ENCODE measurements around the gene ZSCAN10. TPM values are rescaled to one million over a fixed set of nuclear protein-coding genes. Genes with fewer than 3 reads are reported as not detected.

The ZSCAN10 gene
- total and polyA plus RNA-seq, 2 of the 13 experiments (the other 11 are each of a cell fraction or from before 2014, with no cell fraction given): not detected

DNA sequence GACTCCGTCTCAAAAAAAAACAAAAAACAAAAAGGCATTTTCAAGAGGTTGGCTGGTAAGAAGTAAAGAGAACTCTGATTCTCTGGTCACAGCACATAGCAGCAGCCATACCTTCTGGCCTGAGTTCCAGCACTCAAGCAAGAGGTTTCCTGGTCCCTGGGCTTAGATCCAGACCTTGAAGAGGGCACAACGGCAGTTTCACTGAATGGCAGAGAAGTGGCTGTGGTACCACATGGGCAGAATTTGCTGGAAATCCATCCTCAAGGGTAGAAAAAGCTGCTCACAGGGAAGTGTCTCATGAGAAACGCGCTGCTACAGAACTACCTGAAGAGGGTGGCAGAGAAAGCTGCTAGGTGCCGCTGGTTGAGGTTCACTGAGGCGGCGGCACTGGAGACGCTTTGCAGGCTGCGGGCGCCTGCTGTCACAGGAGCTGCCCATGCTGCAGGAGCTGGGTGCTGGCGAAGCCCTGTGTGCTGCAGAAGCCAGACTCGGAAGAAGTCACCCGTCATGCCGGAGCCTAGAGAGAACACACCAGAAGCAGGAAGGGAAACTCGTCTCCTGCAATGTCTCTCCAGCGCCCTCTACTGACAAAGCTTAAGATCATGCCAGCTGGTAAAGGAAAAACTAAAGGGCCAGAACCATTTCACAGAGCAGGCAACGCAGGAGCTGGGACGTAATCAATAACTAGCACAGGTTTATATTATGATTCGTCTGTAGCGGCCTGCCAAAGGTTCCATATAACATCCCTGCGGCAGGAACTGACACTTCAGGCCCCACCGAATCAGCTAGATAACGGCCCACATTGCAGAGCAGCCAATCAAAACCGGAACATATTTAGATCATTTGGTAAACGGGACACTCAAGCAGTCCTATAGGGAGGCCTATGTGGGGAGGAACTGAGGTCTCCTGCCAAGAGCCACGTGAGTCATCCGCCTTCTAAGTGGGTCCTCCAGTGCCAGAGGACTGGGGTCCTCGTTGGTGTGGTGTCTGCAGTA, 30.3 kb upstream of the ZSCAN10 start (continued):
- TF ChIP-seq CREB1 (IDR thresholded peaks at IDR 0.05) (no peak), CREB1 (CRISPR knock-in tag; IDR thresholded peaks at IDR 0.05) (no peak), FOXC1 (CRISPR knock-in tag; IDR thresholded peaks at IDR 0.05; ENCODE audit: borderline replicate concordance) (0 out of 2 replicates have a peak, but pooled peaks have one; percentile 8), XBP1 (CRISPR knock-in tag; IDR thresholded peaks at IDR 0.05) (no peak), ESRRA (CRISPR knock-in tag; IDR thresholded peaks at IDR 0.05; ENCODE audit: low read depth) (no peak), ZNF569 (CRISPR knock-in tag; IDR thresholded peaks at IDR 0.05; ENCODE audit: borderline replicate concordance) (no peak), BRCA1 (CRISPR knock-in tag; IDR thresholded peaks at IDR 0.05) (no peak), ARNT2 (CRISPR knock-in tag; IDR thresholded peaks at IDR 0.05; ENCODE audit: low read depth) (no peak), RNF2 (conservative IDR thresholded peaks at IDR 0.05; ENCODE audit: low read depth) (no peak), GABPB1 (CRISPR knock-in tag; IDR thresholded peaks at IDR 0.05) (peak; percentile 37; the same call in 1 of the 2 replicates), ZNF251 (CRISPR knock-in tag; IDR thresholded peaks at IDR 0.05) (no peak)
- TF ChIP-seq, protein P1, sequence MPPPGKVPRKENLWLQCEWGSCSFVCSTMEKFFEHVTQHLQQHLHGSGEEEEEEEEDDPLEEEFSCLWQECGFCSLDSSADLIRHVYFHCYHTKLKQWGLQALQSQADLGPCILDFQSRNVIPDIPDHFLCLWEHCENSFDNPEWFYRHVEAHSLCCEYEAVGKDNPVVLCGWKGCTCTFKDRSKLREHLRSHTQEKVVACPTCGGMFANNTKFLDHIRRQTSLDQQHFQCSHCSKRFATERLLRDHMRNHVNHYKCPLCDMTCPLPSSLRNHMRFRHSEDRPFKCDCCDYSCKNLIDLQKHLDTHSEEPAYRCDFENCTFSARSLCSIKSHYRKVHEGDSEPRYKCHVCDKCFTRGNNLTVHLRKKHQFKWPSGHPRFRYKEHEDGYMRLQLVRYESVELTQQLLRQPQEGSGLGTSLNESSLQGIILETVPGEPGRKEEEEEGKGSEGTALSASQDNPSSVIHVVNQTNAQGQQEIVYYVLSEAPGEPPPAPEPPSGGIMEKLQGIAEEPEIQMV (CRISPR knock-in tag; IDR thresholded peaks at IDR 0.05; ENCODE audit: low read depth): peak; percentile 33; the same call in 1 of the 2 replicates
- TF ChIP-seq, protein P2, sequence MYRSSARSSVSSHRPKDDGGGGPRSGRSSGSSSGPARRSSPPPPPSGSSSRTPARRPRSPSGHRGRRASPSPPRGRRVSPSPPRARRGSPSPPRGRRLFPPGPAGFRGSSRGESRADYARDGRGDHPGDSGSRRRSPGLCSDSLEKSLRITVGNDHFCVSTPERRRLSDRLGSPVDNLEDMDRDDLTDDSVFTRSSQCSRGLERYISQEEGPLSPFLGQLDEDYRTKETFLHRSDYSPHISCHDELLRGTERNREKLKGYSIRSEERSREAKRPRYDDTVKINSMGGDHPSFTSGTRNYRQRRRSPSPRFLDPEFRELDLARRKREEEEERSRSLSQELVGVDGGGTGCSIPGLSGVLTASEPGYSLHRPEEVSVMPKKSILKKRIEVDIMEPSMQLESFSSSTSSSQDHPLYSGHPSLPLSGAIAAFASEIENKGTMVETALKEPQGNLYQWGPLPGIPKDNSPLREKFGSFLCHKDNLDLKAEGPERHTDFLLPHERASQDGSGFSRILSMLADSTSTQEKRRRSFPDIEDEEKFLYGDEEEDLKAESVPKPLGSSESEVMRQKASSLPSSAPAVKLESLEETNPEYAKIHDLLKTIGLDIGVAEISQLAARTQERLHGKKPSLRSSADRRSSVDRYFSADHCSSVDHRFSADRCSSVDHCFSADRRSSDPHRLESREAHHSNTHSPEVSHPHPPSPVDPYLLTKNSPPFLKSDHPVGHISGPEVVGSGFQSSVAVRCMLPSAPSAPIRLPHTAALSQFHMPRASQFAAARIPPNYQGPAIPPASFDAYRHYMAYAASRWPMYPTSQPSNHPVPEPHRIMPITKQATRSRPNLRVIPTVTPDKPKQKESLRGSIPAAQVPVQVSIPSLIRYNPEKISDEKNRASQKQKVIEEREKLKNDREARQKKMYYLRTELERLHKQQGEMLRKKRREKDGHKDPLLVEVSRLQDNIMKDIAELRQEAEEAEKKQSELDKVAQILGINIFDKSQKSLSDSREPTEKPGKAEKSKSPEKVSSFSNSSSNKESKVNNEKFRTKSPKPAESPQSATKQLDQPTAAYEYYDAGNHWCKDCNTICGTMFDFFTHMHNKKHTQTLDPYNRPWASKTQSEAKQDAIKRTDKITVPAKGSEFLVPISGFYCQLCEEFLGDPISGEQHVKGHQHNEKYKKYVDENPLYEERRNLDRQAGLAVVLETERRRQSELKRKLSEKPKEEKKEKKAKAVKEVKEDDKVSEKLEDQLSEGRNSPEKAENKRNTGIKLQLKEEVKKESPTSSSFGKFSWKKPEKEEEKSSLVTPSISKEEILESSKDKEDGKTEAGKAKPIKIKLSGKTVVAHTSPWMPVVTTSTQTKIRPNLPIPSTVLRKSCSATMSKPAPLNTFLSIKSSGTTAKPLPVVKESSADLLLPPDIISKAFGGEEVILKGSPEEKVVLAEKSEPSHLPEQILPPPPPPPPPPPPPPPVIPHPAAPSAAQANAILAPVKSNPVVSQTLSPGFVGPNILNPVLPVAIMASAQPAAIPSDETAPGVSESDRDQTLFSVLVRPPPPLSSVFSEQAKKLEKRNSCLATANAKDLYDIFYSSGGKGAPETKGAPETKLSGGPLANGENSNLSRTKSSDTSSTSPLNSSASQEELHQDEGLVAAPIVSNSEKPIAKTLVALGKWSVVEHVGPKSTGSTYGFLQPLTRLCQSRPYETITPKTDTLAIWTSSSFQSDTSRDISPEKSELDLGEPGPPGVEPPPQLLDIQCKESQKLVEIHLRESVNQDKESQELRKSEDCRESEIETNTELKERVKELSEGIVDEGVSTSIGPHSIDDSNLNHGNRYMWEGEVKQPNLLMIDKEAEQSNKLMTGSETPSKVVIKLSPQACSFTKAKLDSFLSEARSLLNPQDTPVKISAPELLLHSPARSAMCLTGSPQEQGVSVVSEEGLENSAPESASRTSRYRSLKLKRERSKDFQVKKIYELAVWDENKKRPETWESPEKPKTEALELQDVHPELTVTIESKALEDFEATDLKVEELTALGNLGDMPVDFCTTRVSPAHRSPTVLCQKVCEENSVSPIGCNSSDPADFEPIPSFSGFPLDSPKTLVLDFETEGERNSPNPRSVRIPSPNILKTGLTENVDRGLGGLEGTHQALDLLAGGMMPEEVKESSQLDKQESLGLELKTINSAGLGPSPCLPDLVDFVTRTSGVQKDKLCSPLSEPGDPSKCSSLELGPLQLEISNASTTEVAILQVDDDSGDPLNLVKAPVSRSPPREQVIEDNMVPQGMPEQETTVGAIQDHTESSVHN (CRISPR knock-in tag; IDR thresholded peaks at IDR 0.05): no peak
- TF ChIP-seq, protein P3, sequence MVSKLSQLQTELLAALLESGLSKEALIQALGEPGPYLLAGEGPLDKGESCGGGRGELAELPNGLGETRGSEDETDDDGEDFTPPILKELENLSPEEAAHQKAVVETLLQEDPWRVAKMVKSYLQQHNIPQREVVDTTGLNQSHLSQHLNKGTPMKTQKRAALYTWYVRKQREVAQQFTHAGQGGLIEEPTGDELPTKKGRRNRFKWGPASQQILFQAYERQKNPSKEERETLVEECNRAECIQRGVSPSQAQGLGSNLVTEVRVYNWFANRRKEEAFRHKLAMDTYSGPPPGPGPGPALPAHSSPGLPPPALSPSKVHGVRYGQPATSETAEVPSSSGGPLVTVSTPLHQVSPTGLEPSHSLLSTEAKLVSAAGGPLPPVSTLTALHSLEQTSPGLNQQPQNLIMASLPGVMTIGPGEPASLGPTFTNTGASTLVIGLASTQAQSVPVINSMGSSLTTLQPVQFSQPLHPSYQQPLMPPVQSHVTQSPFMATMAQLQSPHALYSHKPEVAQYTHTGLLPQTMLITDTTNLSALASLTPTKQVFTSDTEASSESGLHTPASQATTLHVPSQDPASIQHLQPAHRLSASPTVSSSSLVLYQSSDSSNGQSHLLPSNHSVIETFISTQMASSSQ (IDR thresholded peaks at IDR 0.05; ENCODE audit: low read depth): no peak
- TF ChIP-seq, protein P3 (CRISPR knock-in tag; IDR thresholded peaks at IDR 0.05; ENCODE audit: borderline replicate concordance): peak; percentile 33; the same call in 1 of the 2 replicates
